HPDE6-E6E7 (cell line): ENCODE measurements around the gene OR51B2.
A peak's percentile ranks its signal among the peaks of the same experiment; 100 is the strongest.

Experiments
- DNase-seq: peaks from one replicate; pipeline ENCODE4 v3.0.0; 2011; ENCODE audit warnings: missing footprints; ENCODE audit errors: extremely low spot score

Gene OR51B2

GRCh38 chr11:5283882-5284281 is 40.2 kb downstream of the OR51B2 start:
- DNase-seq = no peak

GRCh38 chr11:5283086-5283485 is 41.0 kb downstream of the OR51B2 start:
- no peak for DNase-seq

- no peak for DNase-seq
These were observed 41.5 kb downstream of the OR51B2 start for GRCh38 chr11:5282628-5283027.

GRCh38 chr11:5281596-5281995 is 42.5 kb downstream of the OR51B2 start:
- no peak for DNase-seq

- peak; percentile 87 for DNase-seq
These were observed 43.5 kb downstream of the OR51B2 start for GRCh38 chr11:5280582-5281102.

- DNase-seq = no peak
These were observed 44.5 kb downstream of the OR51B2 start for GRCh38 chr11:5279471-5280090.

- no peak for DNase-seq
These were observed 46.2 kb downstream of the OR51B2 start for GRCh38 chr11:5277807-5278382.

- DNase-seq = no peak
These were observed 47.4 kb downstream of the OR51B2 start for GRCh38 chr11:5276697-5277096.

GRCh38 chr11:5275369-5276110 is 48.6 kb downstream of the OR51B2 start:
- DNase-seq = no peak

- no peak for DNase-seq
These were observed 49.7 kb downstream of the OR51B2 start for GRCh38 chr11:5274395-5274794.
